ENCODE measurements around the gene PPIB. TPM values are rescaled to one million over a fixed set of nuclear protein-coding genes. Genes with fewer than 3 reads are reported as not detected.
A peak's percentile ranks its signal among the peaks of the same experiment; 100 is the strongest.

The PPIB gene
- total and polyA plus RNA-seq, 4 donors, result 379 to 768 (median 632) TPM

DNA sequence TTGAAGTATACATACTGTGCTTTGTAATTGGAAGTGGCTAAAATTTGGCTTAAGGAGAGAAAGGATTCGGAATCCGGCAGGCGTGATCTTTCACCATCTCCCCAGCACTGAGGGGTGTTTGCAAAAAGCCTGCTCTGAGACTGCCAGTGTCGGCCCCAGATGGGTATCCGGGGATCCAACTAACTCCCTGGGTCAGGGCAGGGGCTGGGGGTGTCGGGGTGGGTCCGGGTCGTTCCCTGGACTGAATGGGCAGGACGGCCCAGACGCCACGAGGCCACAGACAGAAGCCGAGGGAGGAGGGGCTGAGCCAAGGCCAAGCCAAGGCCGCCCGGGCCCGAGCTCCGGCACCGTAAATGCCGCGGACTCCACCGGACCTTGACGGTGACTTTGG is 349 bp downstream of the PPIB start:
- Histone ChIP-seq H3K4me1 (ENCODE audit: control insufficient read depth in 4 of 4, insufficient read depth in 4 of 4, low read length in 3 of 4) (peaks cover 3 to 39% (median 24%) of the 10 kb centered on the region in 4 donors), H3K9me3 (ENCODE audit: control insufficient read depth in 4 of 4, low read length in 3 of 4) (no peaks in the 10 kb centered on the region), H3K27me3 (ENCODE audit: control insufficient read depth in 4 of 4, insufficient read depth in 4 of 4, low read length in 3 of 4) (no peaks in the 10 kb centered on the region), H3K27ac (ENCODE audit: low read depth in 1 of 2, low read length in 2 of 2) (peak overlapping the region; percentile 71 to 92), H3K36me3 (ENCODE audit: control insufficient read depth in 4 of 4, insufficient read depth in 3 of 4, low read depth in 1 of 4, low read length in 3 of 4) (peaks cover 15 to 29% (median 27%) of the 10 kb centered on the region in 4 donors), H3K9ac (ENCODE audit: low read depth in 1 of 2, low read length in 2 of 2) (peak overlapping the region; percentile 93 to 97), H3K4me3 (ENCODE audit: low read depth in 1 of 3, low read length in 3 of 3) (peak overlapping the region; percentile 69 to 97 (median 93))
- TF ChIP-seq YY1 (IDR thresholded peaks at IDR 0.05) (no peak), GABPA (IDR thresholded peaks at IDR 0.05 in 1 of 2, conservative IDR thresholded peaks at IDR 0.05 in 1 of 2) (no peak), FOXA1 (IDR thresholded peaks at IDR 0.05) (no peak), FOXA2 (IDR thresholded peaks at IDR 0.05) (no peak), HNF4G (IDR thresholded peaks at IDR 0.05) (no peak), JUND (IDR thresholded peaks at IDR 0.05) (no peak)
- TF ChIP-seq, protein P1, sequence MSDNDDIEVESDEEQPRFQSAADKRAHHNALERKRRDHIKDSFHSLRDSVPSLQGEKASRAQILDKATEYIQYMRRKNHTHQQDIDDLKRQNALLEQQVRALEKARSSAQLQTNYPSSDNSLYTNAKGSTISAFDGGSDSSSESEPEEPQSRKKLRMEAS (IDR thresholded peaks at IDR 0.05), result no peak
- WGBS, result under 1% methylated on average over 21 of the region's 21 CpGs
- DNase-seq (ENCODE audit: low spot score), result no peak

DNA sequence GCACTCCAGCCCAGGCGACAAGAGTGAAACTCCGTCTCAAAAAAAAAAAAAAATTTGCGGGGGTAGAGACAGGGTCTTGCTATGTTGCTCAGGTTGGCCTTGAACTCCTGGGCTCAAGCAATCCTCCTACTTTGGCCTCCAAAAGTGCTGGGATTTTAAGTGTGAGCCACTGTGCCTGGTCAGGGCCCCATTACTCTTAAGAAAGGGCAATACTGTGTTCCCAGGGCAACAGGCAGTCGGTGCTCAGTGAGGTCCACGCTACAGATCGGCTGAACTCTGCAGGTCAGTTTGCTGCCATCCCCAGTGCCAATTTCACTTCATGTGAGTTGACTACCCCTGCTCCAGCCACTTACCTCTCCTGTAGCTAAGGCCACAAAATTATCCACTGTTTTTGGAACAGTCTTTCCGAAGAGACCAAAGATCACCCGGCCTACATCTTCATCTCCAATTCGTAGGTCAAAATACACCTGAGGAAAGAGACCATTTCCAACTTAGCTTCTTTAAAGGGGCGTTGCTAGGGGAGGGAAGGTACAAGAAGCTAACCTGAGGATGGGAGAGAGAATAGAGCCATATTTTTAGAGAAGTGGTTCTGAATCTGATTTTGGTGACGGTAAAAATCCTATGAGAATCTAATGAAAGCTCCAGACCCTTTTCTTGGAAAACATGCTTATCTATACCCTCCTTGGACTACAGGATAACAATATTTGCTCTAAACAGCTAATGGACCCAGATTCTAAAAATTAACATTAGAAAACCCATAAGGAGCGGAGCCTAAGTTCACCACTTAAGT is 939 bp downstream of the PPIB start:
- H3K9me3 ChIP-seq (ENCODE audit: control insufficient read depth in 4 of 4, low read length in 3 of 4), result no peaks in the 10 kb centered on the region
- DNase-seq (ENCODE audit: low spot score), result no peak
- peak overlapping the region; percentile 93 to 97 for H3K9ac ChIP-seq (ENCODE audit: low read depth in 1 of 2, low read length in 2 of 2)
- no peaks in the 10 kb centered on the region for H3K27me3 ChIP-seq (ENCODE audit: control insufficient read depth in 4 of 4, insufficient read depth in 4 of 4, low read length in 3 of 4)
- peaks cover 3 to 39% (median 24%) of the 10 kb centered on the region in 4 donors for H3K4me1 ChIP-seq (ENCODE audit: control insufficient read depth in 4 of 4, insufficient read depth in 4 of 4, low read length in 3 of 4)
- 32% methylated on average over 12 of the region's 12 CpGs for WGBS
- H3K4me3 ChIP-seq (ENCODE audit: low read depth in 1 of 3, low read length in 3 of 3), result peak overlapping the region; percentile 69 to 97 (median 93)
- TF ChIP-seq SP1 (IDR thresholded peaks at IDR 0.05) (no peak), RAD21 (IDR thresholded peaks at IDR 0.05) (no peak)
- TF ChIP-seq, protein P2, sequence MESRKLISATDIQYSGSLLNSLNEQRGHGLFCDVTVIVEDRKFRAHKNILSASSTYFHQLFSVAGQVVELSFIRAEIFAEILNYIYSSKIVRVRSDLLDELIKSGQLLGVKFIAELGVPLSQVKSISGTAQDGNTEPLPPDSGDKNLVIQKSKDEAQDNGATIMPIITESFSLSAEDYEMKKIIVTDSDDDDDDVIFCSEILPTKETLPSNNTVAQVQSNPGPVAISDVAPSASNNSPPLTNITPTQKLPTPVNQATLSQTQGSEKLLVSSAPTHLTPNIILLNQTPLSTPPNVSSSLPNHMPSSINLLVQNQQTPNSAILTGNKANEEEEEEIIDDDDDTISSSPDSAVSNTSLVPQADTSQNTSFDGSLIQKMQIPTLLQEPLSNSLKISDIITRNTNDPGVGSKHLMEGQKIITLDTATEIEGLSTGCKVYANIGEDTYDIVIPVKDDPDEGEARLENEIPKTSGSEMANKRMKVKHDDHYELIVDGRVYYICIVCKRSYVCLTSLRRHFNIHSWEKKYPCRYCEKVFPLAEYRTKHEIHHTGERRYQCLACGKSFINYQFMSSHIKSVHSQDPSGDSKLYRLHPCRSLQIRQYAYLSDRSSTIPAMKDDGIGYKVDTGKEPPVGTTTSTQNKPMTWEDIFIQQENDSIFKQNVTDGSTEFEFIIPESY (IDR thresholded peaks at IDR 0.05), result no peak
- peaks cover 15 to 35% (median 33%) of the 10 kb centered on the region in 4 donors for H3K36me3 ChIP-seq (ENCODE audit: control insufficient read depth in 4 of 4, insufficient read depth in 3 of 4, low read depth in 1 of 4, low read length in 3 of 4)
- H3K27ac ChIP-seq (ENCODE audit: low read depth in 1 of 2, low read length in 2 of 2), result peak overlapping the region; percentile 71 to 92

DNA sequence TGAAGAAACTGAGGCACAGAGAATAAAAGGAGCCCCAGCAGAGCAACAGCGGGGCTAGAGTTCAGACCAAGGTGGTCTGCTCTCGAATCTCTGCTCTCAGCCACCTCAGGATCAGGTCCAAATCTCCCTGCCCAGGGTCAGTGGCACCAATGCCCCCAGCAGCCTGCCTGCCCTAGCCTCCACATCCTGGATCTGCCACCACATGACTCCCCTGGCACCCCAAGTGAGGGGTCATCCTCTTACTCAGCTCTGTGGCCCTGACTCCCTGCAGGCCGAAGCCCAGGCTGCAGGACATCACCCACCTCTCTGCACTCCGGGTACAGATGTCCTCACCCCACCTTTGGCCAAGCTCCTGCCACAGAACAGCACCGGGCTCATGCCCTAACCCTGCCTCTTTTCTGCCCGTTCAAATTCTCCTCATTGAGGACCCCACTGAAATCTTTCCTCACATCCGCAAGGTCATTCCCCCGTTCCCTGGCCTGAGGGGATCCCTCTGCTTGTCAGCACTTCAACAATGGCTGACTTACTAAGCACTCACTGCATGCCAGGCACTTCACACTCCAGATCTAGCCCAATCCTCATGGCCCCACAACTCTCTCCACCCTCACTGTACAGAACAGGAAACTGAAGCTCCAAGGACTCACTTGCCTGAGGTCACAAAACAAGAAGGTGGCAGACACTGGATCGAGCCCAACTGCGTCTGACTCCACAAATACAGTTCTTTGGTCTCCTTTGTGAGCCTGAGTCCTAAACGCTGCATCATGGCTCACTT is 4.3 kb downstream of the PPIB start:
- no peak for DNase-seq (ENCODE audit: low spot score)
- WGBS, result 88% methylated on average over 11 of the region's 11 CpGs
- no peaks in the 10 kb centered on the region for H3K9me3 ChIP-seq (ENCODE audit: control insufficient read depth in 4 of 4, low read length in 3 of 4)
- H3K4me1 ChIP-seq (ENCODE audit: control insufficient read depth in 4 of 4, insufficient read depth in 4 of 4, low read length in 3 of 4), result peaks cover 3 to 31% (median 18%) of the 10 kb centered on the region in 4 donors
- H3K27ac ChIP-seq (ENCODE audit: low read depth in 1 of 2, low read length in 2 of 2), result no peak overlapping the region
- H3K4me3 ChIP-seq (ENCODE audit: low read depth in 1 of 3, low read length in 3 of 3), result no peak overlapping the region
- no peaks in the 10 kb centered on the region for H3K27me3 ChIP-seq (ENCODE audit: control insufficient read depth in 4 of 4, insufficient read depth in 4 of 4, low read length in 3 of 4)
- H3K9ac ChIP-seq (ENCODE audit: low read depth in 1 of 2, low read length in 2 of 2), result no peak overlapping the region
- H3K36me3 ChIP-seq (ENCODE audit: control insufficient read depth in 4 of 4, insufficient read depth in 3 of 4, low read depth in 1 of 4, low read length in 3 of 4), result peaks cover 20 to 57% (median 52%) of the 10 kb centered on the region in 4 donors
- no peak for TF ChIP-seq FOXA2 (IDR thresholded peaks at IDR 0.05)
- no peak for TF ChIP-seq HNF4A (conservative IDR thresholded peaks at IDR 0.05)
- TF ChIP-seq, protein P3, sequence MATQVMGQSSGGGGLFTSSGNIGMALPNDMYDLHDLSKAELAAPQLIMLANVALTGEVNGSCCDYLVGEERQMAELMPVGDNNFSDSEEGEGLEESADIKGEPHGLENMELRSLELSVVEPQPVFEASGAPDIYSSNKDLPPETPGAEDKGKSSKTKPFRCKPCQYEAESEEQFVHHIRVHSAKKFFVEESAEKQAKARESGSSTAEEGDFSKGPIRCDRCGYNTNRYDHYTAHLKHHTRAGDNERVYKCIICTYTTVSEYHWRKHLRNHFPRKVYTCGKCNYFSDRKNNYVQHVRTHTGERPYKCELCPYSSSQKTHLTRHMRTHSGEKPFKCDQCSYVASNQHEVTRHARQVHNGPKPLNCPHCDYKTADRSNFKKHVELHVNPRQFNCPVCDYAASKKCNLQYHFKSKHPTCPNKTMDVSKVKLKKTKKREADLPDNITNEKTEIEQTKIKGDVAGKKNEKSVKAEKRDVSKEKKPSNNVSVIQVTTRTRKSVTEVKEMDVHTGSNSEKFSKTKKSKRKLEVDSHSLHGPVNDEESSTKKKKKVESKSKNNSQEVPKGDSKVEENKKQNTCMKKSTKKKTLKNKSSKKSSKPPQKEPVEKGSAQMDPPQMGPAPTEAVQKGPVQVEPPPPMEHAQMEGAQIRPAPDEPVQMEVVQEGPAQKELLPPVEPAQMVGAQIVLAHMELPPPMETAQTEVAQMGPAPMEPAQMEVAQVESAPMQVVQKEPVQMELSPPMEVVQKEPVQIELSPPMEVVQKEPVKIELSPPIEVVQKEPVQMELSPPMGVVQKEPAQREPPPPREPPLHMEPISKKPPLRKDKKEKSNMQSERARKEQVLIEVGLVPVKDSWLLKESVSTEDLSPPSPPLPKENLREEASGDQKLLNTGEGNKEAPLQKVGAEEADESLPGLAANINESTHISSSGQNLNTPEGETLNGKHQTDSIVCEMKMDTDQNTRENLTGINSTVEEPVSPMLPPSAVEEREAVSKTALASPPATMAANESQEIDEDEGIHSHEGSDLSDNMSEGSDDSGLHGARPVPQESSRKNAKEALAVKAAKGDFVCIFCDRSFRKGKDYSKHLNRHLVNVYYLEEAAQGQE (IDR thresholded peaks at IDR 0.05), result no peak
- no peak for TF ChIP-seq SP1 (IDR thresholded peaks at IDR 0.05)
- TF ChIP-seq NR2F2 (IDR thresholded peaks at IDR 0.05), result no peak
- no peak for TF ChIP-seq GABPA (IDR thresholded peaks at IDR 0.05 in 1 of 2, conservative IDR thresholded peaks at IDR 0.05 in 1 of 2)
- TF ChIP-seq, protein P2 (IDR thresholded peaks at IDR 0.05), result no peak
- no peak for TF ChIP-seq FOXA1 (IDR thresholded peaks at IDR 0.05)
- TF ChIP-seq, protein P1 (IDR thresholded peaks at IDR 0.05), result no peak
- TF ChIP-seq, protein P4, sequence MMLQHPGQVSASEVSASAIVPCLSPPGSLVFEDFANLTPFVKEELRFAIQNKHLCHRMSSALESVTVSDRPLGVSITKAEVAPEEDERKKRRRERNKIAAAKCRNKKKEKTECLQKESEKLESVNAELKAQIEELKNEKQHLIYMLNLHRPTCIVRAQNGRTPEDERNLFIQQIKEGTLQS (IDR thresholded peaks at IDR 0.05), result no peak
- no peak for TF ChIP-seq EGR1 (IDR thresholded peaks at IDR 0.05; ENCODE audit: low read depth in 2 of 2)
- no peak for TF ChIP-seq TAF1 (conservative IDR thresholded peaks at IDR 0.05)
